Measurements from ENCODE around the gene GTPBP2. TPM values are rescaled to one million over a fixed set of nuclear protein-coding genes. Genes with fewer than 3 reads are reported as not detected.
A peak's percentile ranks its signal among the peaks of the same experiment; 100 is the strongest.

GTPBP2 gene
- total and polyA plus RNA-seq, 2 of the 13 experiments (the other 11 are each of a cell fraction or from before 2014, with no cell fraction given) = 26.9 to 88.2 TPM

GRCh38 chr6:43671801-43672690 is 43.0 kb upstream of the GTPBP2 start (continued):
- TF ChIP-seq, protein P1, sequence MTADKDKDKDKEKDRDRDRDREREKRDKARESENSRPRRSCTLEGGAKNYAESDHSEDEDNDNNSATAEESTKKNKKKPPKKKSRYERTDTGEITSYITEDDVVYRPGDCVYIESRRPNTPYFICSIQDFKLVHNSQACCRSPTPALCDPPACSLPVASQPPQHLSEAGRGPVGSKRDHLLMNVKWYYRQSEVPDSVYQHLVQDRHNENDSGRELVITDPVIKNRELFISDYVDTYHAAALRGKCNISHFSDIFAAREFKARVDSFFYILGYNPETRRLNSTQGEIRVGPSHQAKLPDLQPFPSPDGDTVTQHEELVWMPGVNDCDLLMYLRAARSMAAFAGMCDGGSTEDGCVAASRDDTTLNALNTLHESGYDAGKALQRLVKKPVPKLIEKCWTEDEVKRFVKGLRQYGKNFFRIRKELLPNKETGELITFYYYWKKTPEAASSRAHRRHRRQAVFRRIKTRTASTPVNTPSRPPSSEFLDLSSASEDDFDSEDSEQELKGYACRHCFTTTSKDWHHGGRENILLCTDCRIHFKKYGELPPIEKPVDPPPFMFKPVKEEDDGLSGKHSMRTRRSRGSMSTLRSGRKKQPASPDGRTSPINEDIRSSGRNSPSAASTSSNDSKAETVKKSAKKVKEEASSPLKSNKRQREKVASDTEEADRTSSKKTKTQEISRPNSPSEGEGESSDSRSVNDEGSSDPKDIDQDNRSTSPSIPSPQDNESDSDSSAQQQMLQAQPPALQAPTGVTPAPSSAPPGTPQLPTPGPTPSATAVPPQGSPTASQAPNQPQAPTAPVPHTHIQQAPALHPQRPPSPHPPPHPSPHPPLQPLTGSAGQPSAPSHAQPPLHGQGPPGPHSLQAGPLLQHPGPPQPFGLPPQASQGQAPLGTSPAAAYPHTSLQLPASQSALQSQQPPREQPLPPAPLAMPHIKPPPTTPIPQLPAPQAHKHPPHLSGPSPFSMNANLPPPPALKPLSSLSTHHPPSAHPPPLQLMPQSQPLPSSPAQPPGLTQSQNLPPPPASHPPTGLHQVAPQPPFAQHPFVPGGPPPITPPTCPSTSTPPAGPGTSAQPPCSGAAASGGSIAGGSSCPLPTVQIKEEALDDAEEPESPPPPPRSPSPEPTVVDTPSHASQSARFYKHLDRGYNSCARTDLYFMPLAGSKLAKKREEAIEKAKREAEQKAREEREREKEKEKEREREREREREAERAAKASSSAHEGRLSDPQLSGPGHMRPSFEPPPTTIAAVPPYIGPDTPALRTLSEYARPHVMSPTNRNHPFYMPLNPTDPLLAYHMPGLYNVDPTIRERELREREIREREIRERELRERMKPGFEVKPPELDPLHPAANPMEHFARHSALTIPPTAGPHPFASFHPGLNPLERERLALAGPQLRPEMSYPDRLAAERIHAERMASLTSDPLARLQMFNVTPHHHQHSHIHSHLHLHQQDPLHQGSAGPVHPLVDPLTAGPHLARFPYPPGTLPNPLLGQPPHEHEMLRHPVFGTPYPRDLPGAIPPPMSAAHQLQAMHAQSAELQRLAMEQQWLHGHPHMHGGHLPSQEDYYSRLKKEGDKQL (CRISPR knock-in tag; IDR thresholded peaks at IDR 0.05; ENCODE audit: low read depth) = peak; percentile 65; the same call in 1 of the 2 replicates
- no peak for TF ChIP-seq TBP (CRISPR knock-in tag; IDR thresholded peaks at IDR 0.05)
- TF ChIP-seq ZNF691 (CRISPR knock-in tag; IDR thresholded peaks at IDR 0.05; ENCODE audit: borderline replicate concordance, low read depth) = no peak; the same call in 1 of the 2 replicates
- peak; percentile 96 for TF ChIP-seq MTA1 (CRISPR knock-in tag; IDR thresholded peaks at IDR 0.05; ENCODE audit: borderline replicate concordance)
- no peak for TF ChIP-seq ZNF546 (CRISPR knock-in tag; conservative IDR thresholded peaks at IDR 0.05)
- TF ChIP-seq TOPORS (CRISPR knock-in tag; IDR thresholded peaks at IDR 0.05) = no peak
- TF ChIP-seq CBX2 (IDR thresholded peaks at IDR 0.05; ENCODE audit: low read depth, low read length) = no peak
- TF ChIP-seq CBX2 (CRISPR knock-in tag; IDR thresholded peaks at IDR 0.05; ENCODE audit: low read depth) = no peak
- TF ChIP-seq, protein P2, sequence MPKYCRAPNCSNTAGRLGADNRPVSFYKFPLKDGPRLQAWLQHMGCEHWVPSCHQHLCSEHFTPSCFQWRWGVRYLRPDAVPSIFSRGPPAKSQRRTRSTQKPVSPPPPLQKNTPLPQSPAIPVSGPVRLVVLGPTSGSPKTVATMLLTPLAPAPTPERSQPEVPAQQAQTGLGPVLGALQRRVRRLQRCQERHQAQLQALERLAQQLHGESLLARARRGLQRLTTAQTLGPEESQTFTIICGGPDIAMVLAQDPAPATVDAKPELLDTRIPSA (CRISPR knock-in tag; IDR thresholded peaks at IDR 0.05; ENCODE audit: borderline replicate concordance) = no peak
- no peak for TF ChIP-seq FLYWCH1 (CRISPR knock-in tag; IDR thresholded peaks at IDR 0.05)
- TF ChIP-seq, protein P3, sequence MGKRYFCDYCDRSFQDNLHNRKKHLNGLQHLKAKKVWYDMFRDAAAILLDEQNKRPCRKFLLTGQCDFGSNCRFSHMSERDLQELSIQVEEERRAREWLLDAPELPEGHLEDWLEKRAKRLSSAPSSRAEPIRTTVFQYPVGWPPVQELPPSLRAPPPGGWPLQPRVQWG (CRISPR knock-in tag; IDR thresholded peaks at IDR 0.05; ENCODE audit: borderline replicate concordance, low read depth) = no peak
- TF ChIP-seq HHEX (CRISPR knock-in tag; IDR thresholded peaks at IDR 0.05) = peak; percentile 41; the same call in 1 of the 2 replicates
- TF ChIP-seq, protein P4, sequence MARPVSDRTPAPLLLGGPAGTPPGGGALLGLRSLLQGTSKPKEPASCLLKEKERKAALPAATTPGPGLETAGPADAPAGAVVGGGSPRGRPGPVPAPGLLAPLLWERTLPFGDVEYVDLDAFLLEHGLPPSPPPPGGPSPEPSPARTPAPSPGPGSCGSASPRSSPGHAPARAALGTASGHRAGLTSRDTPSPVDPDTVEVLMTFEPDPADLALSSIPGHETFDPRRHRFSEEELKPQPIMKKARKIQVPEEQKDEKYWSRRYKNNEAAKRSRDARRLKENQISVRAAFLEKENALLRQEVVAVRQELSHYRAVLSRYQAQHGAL (CRISPR knock-in tag; IDR thresholded peaks at IDR 0.05; ENCODE audit: not compliant biosample characterization) = no peak
- no peak for TF ChIP-seq NFYB (CRISPR knock-in tag; IDR thresholded peaks at IDR 0.05)
- TF ChIP-seq SRSF1 (optimal IDR thresholded peaks at IDR 0.05; ENCODE audit: low read depth, low read length) = no peak
- no peak for TF ChIP-seq RARG (CRISPR knock-in tag; IDR thresholded peaks at IDR 0.05; ENCODE audit: low read depth)
- no peak for TF ChIP-seq SATB2 (CRISPR knock-in tag; IDR thresholded peaks at IDR 0.05)
- 0 out of 2 replicates have a peak, but pooled peaks have one; percentile 32 for TF ChIP-seq KLF11 (CRISPR knock-in tag; IDR thresholded peaks at IDR 0.05)
- peak; percentile 83; the same call in 1 of the 2 replicates for TF ChIP-seq FOXK1 (CRISPR knock-in tag; IDR thresholded peaks at IDR 0.05; ENCODE audit: borderline replicate concordance, low read depth)
- peak; percentile 22; the same call in 1 of the 2 replicates for TF ChIP-seq ZNF644 (CRISPR knock-in tag; IDR thresholded peaks at IDR 0.05; ENCODE audit: low read depth)
- TF ChIP-seq FOXC1 (CRISPR knock-in tag; IDR thresholded peaks at IDR 0.05; ENCODE audit: borderline replicate concordance) = 0 out of 2 replicates have a peak, but pooled peaks have one; percentile 28
